HG03378 (cell line): Measurements from ENCODE around the gene CES1.
"Not testable (repeated sequence)": the region's sequence is repeated elsewhere in the genome, so short reads cannot be mapped to it uniquely, and the experiment has no call there.

Experiments used
- ATAC-seq: cut with Tn5 transposase; IDR thresholded peaks from one replicate; pipeline ENCODE4 v1.9.1; 2021; ENCODE audit warnings: mild to moderate bottlenecking, moderate library complexity; ENCODE audit not compliant: unreplicated experiment

CES1 gene

DNA sequence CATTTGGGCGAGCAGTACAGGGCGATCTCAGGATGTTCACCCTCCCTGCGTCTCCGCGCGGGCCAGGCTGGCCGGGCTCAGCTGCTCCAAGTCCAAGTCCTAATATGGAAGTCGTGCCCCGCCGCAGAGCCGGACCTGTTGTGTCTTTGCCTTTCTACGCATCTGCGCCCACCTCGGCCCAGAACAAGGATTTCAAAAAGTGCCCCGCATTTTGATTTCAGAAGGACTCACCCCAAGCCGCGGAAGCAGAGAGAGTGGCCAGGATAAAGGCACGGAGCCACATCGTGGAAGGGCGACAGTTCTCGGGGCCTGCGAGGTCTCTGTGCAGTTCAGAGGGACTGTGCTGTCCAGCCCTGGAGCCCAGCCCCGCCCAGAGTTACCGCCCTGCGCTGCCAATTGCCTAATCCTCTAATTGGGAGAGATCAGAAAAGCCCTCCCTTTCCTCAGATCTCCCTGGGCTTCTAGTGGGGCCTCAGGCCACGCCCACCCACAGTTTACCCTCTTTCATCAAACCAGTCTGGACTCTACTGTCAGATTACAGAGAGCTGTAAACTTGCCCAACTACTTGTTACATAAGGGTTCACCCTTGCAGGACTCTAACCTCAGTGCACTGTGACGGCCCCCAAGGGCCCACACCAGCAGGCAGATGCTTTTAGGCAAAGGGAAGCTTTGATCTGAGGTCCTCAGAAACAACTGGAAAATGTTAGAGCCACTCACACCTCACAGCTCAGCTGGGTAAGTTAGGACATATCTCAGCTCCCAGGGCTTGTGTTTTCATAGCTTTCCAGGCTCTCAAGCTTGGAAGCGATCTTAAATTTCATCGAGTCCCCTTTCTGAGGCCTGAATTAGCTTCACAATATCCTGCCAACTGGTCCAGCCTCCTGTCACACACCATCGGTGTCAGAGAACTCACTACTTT is at the start of gene CES1:
CES1 (minus strand) TSS at position 324 of the 919 bp plus-strand sequence; CDS start at position 283, 41 bp downstream.
- no peak for ATAC-seq

DNA sequence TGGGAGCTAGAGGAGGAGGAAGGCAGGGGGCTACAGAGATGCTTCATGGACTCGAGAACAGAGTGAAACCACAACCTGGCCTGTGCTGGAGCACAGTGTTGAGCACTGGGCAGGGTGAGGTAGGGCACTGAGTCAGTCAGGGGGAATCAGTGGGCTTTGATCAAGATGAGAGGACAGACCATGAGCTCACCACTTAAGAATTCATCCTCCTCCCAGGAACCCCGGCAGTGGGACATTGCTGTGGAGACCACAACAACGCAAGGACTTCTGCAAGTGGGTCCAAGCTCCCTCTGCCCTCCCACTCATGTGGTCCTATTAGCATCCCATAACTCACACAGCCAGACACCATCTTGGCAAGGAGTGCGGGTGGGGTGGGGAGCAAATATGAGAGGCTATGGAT is 44.0 kb upstream of the CES1 start:
- no peak for ATAC-seq

DNA sequence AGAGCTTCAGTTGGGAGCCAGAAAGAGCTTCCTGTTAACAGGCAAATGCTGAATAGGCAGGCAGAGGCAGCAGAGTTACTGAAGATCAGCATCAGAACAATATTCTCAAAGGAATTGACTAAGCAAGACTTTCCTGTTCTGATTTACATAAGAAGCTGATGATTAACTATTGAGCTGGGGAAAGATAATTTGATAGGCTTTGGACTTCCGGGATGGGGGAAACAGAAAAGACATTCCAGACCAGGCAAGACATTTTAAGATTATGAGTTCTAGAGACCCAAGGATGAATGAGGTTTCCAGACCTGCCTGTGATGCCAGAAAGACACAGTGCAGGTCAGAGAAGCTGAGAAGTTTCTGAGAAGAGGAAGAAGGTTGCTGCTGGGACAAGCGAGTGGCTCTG is 42.4 kb upstream of the CES1 start, which contains the start of gene CES5A:
CES5A (minus strand) TSS at position 101 of the 400 bp plus-strand sequence. CDS start 152 bp downstream, outside the sequence.
- no peak for ATAC-seq

DNA sequence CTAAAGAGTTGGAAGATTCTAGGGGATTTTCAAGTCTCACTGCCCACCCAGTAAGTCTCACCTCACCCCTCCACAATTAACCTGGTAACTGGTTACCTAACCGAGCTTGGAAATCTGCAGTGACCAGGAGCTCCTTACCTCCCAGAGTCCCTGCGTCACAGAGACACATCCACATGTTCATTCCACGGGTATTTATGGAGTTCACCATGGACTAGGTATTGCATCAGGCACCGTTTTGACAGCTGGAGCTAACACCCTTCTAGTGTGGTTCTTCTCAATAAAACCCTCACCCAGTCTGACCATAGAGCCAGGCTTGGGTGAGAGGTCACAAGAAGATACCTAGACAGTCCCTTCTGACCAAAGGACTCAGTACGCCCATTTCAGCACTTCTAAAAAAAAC is 40.2 kb upstream of the CES1 start:
- no peak for ATAC-seq

DNA sequence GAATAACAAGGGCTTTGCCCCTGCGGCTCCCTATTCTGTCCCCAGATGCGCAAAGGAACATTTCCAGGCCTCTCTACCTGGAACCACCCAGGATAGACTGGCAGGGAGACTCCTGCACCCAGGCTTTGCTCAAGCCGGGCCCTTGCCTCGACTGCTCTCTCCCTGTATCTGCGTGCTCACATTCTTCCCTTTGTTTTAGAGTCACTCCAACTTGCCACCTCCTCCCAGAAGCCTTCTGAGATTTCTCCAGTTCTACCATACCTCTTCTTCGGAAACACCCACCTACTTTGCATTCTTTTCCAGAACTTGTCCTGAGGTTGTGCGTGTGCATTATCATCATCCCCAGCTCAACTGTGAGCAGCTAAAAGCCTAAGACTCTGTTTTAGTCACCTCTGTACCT is 39.2 kb upstream of the CES1 start:
- no peak for ATAC-seq

DNA sequence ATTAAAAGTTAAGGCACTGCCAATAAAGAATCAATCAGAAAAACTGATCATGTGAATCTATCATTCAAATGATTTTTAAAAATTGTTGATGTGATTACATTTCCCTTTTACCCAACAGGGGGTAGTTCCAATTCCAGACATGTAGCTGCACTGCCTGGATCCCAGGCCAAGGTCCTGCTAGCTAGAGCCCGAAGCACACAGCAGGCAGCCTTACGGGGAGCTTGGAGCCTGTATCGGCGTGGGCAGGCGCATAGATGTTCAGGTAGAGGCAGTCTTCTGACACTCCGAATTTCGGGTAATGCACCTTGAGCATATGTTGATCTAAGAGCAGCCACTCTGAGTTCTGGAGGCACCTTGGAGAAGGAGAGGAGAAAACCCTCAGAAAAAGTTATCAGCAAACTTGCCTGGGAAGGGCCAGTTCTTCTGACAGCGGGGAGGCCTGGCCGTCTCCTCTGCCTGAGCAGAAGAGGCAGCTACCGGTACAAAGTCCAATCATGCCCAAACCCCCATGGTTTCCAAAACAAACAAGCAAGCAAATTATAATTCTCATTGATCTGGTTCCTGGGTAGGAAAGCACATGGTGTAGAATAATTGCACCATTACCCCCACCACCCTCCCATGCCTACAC is 38.6 kb upstream of the CES1 start:
- ATAC-seq, result no peak

DNA sequence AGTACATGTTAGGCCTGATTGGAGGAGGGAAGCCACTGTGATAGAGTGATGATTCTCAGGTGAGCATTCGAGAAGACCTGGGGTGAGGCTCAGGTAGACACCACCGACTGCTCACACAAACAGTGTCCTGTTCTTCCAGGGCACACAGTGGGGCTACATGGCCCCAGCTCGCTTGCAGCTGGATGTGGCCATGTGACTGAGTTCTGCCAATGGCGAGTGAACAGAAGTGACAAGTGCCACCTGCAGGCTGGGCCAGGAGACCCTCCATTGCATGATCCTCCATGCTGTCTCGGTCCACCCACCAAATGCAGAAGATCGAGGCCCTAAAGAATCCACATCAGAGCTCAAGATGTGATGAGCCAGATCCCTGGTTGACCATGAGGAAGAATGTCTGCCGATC is 36.1 kb upstream of the CES1 start:
- no peak for ATAC-seq

DNA sequence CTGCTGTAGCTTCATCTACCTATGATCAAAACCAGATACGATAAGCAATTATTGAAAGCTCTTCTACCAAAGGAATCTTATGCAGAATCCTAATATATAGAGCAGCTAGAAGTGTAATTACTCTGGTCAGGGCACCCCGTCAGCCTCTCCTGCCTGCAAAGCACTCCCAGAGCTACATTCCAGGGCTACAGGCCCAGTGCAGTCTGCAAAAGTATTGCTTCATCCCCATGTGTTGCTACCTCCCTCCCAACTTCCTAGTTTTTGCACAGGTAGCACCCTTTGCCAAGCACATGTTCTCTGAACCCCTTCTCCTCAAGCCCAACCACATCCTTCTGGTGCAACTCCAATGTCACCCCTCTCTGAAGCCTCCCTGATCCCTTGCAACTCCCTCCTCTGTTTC is 35.2 kb upstream of the CES1 start:
- ATAC-seq, result no peak

DNA sequence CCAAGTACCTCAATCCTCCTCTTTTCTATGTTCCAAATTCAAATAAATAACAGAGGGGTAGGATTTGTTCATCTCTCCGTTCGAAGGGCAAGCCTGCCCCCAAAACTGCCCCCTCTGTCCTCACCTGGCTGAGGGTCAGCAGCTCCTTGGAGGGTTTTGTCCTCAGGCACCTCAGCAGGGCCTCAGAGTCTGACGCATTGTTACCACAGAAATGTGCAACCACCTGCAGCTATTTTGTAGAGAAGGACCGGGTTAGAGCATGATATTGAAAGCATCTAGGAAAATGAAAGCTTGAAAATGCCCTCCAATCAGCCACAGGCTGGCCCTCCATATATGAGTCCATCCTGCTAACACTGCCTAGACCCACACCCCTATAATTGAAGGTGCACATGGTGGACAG is 28.4 kb upstream of the CES1 start:
- ATAC-seq, result no peak

DNA sequence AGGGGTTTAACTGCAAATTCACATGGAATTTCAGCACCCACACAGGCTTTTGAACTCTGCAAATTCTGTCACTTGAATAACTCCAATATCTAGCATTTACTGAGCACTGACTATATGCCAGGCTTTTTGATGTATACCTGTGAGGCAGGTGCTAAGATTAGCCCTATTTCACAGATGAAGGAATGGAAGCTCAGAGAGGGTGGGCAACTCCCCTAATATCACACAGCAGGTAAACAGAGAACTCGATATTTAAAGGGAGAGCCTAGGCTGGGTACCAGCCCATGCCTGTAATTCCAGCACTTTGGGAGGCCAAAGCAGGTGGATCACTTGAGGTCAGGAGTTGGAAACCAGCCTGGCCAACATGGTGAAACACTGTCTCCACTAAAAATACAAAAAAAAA is 24.8 kb upstream of the CES1 start:
- ATAC-seq, result not testable (repeated sequence)

DNA sequence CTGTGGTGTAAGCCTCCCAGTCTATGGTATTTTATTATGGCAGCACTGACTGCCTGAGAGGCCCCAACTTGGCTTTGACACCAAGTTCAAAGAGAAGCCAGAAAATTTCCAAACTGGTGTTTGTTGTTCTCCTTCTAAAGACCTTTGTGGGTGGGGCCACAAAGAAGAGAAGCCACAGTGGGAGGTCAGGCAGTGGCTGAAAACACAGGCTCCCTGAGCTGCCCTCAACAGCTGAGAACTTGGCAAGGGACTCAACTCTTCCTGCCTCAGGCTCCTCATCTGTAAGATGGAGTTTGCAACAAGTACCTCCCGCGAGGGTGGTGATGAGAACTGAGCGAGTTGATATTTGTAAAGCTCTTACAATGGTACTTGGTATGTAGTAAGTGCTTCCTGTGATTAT is 24.1 kb upstream of the CES1 start:
- no peak for ATAC-seq

DNA sequence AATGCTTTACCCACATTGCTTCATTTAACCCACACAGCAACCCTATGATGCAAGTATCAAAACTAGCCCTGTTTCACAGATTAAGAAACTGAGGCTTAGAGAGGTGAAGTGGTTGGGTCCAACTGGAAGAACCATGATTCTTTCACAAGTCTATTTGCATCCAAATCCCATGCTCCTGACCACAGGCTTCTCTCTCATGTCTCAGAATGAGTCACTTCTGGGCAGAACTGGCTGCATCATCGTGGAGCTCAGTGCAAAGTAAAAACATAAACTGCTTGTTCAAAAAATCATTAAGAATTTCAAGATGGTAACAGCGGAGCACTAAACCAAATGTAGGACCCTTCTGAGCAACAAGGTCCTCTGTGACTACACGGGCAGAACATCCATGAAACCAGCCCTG is 20.2 kb upstream of the CES1 start:
- ATAC-seq, result no peak

DNA sequence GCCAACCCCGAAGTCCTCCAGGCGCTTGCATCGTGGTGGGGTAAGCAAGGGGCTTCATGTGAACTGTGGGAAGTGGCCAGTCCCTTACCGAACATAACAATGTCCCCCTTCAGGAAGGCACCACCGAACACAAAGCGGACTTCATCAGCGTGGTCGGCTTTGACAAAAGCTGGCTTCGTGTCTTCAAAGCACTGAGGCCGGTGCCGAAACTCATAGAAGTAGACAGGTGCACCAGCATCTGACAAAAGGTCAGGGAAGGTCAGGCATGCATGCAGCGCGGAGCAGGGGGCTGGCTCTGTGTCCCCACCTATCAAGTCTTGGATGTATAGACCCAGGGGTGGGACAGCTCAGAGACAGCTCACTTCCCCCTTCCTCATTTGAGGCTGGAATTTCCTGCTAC is 16.6 kb upstream of the CES1 start:
- no peak for ATAC-seq

DNA sequence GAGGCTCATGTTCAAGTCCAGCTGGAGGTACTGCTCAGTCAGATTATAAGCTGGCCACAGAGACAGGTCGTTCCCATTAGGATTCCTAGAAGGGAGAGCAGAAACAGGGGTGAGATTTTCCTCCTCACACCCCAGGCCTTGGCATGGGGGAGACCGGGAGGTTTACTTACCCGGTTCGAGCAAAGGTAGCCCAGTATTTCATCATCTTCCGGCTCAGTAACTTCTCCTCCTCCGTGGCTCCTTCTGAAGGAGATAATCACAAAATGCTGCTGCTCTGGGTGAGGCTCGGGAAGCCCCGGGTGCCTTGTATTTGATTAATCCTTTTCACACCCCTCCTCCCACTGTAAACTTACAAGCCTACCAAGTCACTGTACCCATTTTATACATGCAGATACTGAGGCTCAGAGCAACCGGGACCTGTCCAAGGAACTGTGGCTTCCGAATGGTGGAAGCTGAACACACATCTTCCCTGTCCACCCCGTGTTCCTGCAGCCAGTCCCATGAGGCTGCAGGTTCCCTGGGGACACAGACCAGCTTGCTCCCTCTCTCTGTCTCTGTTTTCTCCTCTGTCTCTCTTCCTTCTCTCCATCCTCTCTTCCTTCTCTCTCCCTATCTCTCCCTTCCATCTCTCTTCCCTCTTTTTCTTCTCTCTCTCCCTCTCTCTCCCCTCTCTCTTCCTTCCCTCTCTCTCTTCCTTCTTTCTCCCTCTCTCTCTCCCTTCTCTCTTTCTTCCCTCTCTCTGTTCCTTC is 13.9 kb upstream of the CES1 start:
- no peak for ATAC-seq

DNA sequence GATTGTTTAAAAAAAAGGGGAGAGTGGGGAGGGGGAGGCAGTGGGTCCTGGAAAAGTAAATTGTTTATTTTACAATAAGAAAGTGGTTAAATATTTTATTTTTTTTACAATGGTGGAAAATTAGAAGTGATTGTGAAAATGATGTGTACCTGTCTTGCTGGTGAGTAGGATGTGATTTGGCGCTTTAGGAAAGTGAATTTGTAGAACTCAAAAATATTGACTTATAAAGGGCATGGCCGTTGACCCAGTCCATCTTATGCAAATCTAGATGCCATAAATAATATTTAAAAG is 10.2 kb upstream of the CES1 start:
- ATAC-seq, result no peak

DNA sequence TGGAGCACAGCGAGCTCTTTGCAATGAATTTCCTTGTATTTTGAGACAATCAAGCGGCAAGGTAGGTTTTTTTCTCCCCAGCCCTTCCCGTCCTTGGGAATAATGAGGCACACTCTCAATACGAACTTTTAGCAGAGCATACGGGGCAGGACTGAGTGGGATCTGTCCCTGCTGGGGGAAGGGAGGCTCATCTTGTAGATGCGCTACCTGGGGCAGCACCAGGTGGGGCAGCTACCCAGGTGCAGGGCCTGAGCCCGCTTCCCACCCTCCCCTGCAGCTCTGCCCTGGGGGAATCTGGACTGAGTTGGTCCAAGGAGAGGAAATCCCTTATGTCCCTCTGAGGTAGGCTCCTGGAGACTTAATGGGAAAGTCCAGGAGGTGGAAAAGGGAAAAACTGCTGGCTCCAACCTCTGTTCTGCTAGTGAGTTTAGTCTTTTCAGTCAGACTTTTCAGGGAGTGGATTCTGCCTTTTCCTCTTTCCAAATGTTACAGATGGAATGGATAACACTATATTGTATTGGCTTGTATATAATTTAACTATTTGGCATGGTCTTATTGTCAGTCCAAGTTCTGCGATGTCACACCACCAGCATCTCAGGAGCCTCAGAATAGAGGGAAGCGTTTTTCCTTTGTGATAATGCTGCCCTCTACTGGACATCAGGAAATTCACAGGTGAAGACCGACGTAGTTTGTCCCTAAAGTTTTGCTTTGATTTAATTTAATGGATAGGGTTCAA is 9.6 kb upstream of the CES1 start:
- no peak for ATAC-seq

DNA sequence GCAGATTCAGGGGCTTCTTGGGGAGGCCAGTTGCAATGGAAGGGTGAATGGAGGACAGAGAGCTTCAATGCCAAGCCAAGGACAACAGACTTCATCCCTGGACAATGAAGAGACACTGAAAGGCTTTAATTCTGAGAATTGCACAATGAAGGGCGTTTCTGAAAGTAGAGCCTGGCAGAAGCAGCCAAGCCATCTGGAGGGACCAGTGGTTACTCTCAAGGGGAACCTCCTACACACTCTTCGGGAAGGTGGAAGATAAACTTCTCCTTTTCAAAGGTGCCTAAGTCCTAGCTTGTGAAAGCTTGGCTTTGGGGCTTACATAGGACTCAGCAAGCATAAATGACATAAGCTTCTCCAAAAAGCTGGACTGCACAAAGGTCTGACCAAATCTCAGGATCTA is 6.2 kb upstream of the CES1 start:
- ATAC-seq, result no peak

DNA sequence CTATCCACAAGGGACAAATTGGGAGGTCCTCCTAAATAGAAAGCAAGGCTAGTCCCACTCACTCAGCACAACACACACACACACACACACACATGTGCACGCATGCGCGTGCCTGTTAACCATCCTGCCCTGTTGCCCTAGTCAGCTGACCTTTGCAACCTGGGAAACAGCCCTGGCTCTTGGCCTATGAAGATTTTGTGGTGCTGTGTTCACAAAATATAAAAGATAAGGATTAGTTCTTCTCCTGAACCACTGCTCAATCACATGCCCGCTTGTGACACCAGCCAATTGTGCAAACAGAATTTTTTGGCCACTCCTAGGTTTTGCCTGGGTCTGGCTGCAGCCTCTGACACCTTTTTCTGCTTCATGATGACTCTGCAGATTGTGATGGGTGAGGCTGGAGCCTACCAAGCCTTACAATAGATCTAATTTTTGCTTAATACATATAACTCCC is 3.3 kb upstream of the CES1 start:
- ATAC-seq, result no peak

DNA sequence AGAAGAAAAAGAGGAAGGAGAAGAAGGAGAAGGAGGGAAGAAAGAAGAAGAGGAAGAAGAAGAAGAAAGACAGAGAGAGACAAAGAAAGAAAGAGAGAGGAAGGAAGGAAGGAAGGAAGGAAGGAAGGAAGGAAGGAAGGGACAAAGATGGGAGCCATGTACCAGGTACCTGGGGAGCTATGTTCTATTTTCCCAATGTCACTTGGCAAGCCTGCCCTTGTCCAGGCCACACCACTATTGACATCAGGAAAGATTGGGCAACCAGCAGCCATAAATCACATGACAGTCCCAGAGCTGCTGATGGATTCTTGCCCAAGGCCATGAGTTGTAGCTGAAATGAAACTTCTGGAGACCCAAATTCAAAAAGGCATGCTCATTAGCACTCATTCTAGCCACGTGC is 2.7 kb upstream of the CES1 start:
- no peak for ATAC-seq

DNA sequence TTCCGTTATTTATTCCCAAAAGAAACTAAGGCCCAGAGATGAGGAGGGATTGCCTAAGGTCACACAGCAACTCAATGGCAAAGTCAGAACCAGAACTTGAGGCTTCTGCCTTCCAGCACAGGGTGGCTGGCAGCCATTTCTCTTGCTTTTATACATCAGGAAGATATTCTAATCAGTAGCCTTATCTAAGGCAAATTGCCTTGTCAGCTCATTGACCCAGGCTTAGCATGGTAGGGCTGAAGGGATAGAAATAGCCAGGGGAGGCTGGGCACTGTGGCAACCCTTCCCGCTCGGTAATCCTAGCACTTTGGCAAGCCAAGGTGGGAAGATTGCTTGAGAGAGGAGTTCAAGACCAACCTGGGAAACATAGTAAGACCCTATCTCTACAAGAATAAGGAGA is 2.3 kb upstream of the CES1 start:
- ATAC-seq, result not testable (repeated sequence)

DNA sequence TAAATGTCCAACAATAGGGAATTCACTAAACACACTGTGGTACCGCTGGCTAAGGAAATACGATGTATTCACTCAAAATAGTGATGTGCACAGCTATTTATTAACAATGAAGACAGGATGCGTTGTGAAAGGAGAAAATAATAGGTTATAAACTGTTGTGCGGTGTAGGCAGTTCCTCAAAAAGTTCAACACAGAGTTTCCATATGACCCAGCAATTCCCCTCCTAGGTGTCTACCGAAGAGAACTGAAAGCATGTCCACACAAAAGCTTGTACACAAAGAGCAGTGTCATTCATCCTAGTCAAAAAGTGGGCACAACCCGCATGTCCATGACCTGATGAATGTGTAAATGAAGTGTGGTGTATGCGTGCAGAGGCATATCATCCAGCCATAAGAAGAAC is 1.2 kb upstream of the CES1 start:
- ATAC-seq, result peak; percentile 93
